ENCODE measurements around the gene RGS5. TPM values are rescaled to one million over a fixed set of nuclear protein-coding genes. Genes with fewer than 3 reads are reported as not detected.

The RGS5 gene
- total and polyA plus RNA-seq, 2 donors (not counting 3 experiments of a cell fraction or from before 2014, with no cell fraction given), result 287 to 770 TPM

GRCh38 chr1:163250382-163250974 is 47.8 kb upstream of the RGS5 start:
- no peak for TF ChIP-seq FOS (IDR thresholded peaks at IDR 0.05; ENCODE audit: borderline replicate concordance, insufficient read depth, low read length)
- no peak for TF ChIP-seq POLR2A (IDR thresholded peaks at IDR 0.05; ENCODE audit: low read depth, low read length)
- TF ChIP-seq CTCF (IDR thresholded peaks at IDR 0.05; ENCODE audit: extremely low read depth in 1 of 2, insufficient read depth in 1 of 2, low read depth in 1 of 2, low read length in 2 of 2), result no peak
- no peak for TF ChIP-seq MAX (IDR thresholded peaks at IDR 0.05; ENCODE audit: insufficient read depth, insufficient read length)
- TF ChIP-seq JUN (IDR thresholded peaks at IDR 0.05; ENCODE audit: borderline replicate concordance, insufficient read depth, insufficient read length, low read depth), result no peak
- no peak for TF ChIP-seq EZH2 (IDR thresholded peaks at IDR 0.05; ENCODE audit: borderline replicate concordance, low read depth, low read length, severe bottlenecking)
- TF ChIP-seq MYC (IDR thresholded peaks at IDR 0.05; ENCODE audit: low read depth, low read length), result no peak
- TF ChIP-seq GATA2 (IDR thresholded peaks at IDR 0.05; ENCODE audit: insufficient read depth, insufficient read length, low read depth, low read length), result no peak
- TF ChIP-seq POLR2AphosphoS5 (IDR thresholded peaks at IDR 0.05; ENCODE audit: insufficient read depth, low read depth, low read length), result no peak
- Histone ChIP-seq H2AFZ (ENCODE audit: low read depth, low read length) (no peak overlapping the region), H3K9ac (replicated peaks; ENCODE audit: extremely low read depth, insufficient read depth, low read length) (no peak overlapping the region), H3K9me3 (replicated peaks; ENCODE audit: control insufficient read depth, insufficient read depth, low read length) (no peaks in the 10 kb centered on the region), H3K79me2 (ENCODE audit: control insufficient read depth, insufficient read depth, low read length) (no peaks in the 10 kb centered on the region), H4K20me1 (replicated peaks; ENCODE audit: control insufficient read depth, extremely low read depth, insufficient read depth, low read length) (no peaks in the 10 kb centered on the region), H3K36me3 (ENCODE audit: control insufficient read depth in 2 of 2, extremely low read depth in 1 of 2, insufficient read depth in 2 of 2, low read length in 2 of 2) (no peaks in the 10 kb centered on the region), H3K4me3 (replicated peaks in 1 of 3; ENCODE audit: insufficient read depth in 1 of 3, low read depth in 1 of 3, low read length in 3 of 3) (no peak overlapping the region), H3K9me1 (replicated peaks; ENCODE audit: control insufficient read depth, extremely low read depth, insufficient read depth, low read length) (no peaks in the 10 kb centered on the region), H3K4me1 (ENCODE audit: control insufficient read depth, extremely low read depth, insufficient read depth, low read length) (no peaks in the 10 kb centered on the region), H3K27me3 (ENCODE audit: control insufficient read depth in 2 of 2, insufficient read depth in 2 of 2, low read length in 2 of 2) (no peaks in the 10 kb centered on the region), H3K27ac (ENCODE audit: insufficient read depth, low read depth, low read length) (no peak overlapping the region), H3K4me2 (ENCODE audit: insufficient read depth, low read length) (no peak overlapping the region)
- POLR2A ChIA-PET, result no interaction called here
- dilution Hi-C loops (cut with MboI; ENCODE audit: extremely low pct_ligation_motif_present, low sequenced_read_pairs), result no loop called here
- no TSS peak for BruUV-seq (replicated peaks)
- DNase-seq (ENCODE audit: low read depth, low spot score) (no peak), FAIRE-seq (no peak)
- CTCF ChIA-PET, result interaction anchor here (1.0 to 1.4 kb wide), 4 partner anchors 8 to 50 kb away, joined by 3 to 5 read pairs (median 4); no protein-coding TSS in a partner anchor
- intact Hi-C loops (cut with micrococcal nuclease), result no loop called here
